Fibroblast of the aortic adventitia (primary cell): ENCODE data around the gene GALNT16. TPM values are rescaled to one million over a fixed set of nuclear protein-coding genes. Genes with fewer than 3 reads are reported as not detected.
A peak's percentile ranks its signal among the peaks of the same experiment; 100 is the strongest.

Experiments used
- DNase-seq: peaks from one replicate; pipeline ENCODE4 v3.0.0-alpha.2; 2010; ENCODE audit warnings: low read depth
- H3K4me3 ChIP-seq: 2 replicates; pipeline ENCODE4 v1.5.1; 2011; ENCODE audit warnings: low read depth, mild to moderate bottlenecking, control low read depth, low read length, moderate library complexity
- CTCF ChIP-seq: IDR thresholded peaks from 2 replicates; pipeline ENCODE4 v1.5.1; 2011; ENCODE audit warnings: mild to moderate bottlenecking, low read length, control low read depth, inconsistent platforms; ENCODE audit not compliant: insufficient read depth
- total RNA-seq: library from RNA; depleted of rRNA; stranded (reverse); fragments of >200 nt; gene quantifications from 2 replicates; pipeline ENCODE4 v1.2.3, GENCODE V29; 2012; ENCODE audit warnings: low replicate concordance

The GALNT16 gene
- total RNA-seq, 1 donor: 4.6 TPM

GRCh38 chr14:69252851-69253250 is 7.1 kb upstream of the GALNT16 start:
- TF ChIP-seq CTCF: no peak
- no peak overlapping the region for H3K4me3 ChIP-seq
- DNase-seq: no peak

- TF ChIP-seq CTCF: no peak
- peak overlapping the region; percentile 71 for H3K4me3 ChIP-seq
- no peak for DNase-seq
These were observed 811 bp upstream of the GALNT16 start for GRCh38 chr14:69259168-69259526.

- no peak for TF ChIP-seq CTCF
- peak overlapping the region; percentile 71 for H3K4me3 ChIP-seq
- no peak for DNase-seq
These were observed 367 bp downstream of the GALNT16 start for GRCh38 chr14:69260190-69260860.

GRCh38 chr14:69260861-69261564 is 1.1 kb downstream of the GALNT16 start:
- no peak for DNase-seq
- peak; percentile 46 for TF ChIP-seq CTCF
- peak overlapping the region; percentile 71 for H3K4me3 ChIP-seq

GRCh38 chr14:69261761-69262331 is 1.9 kb downstream of the GALNT16 start:
- peak overlapping the region; percentile 71 for H3K4me3 ChIP-seq
- no peak for DNase-seq
- no peak for TF ChIP-seq CTCF

- no peak for TF ChIP-seq CTCF
- no peak for DNase-seq
- no peak overlapping the region for H3K4me3 ChIP-seq
These were observed 2.6 kb downstream of the GALNT16 start for GRCh38 chr14:69262516-69262915.
